Astrocyte (in vitro differentiated cells and primary cell): ENCODE results near the gene SPATA24.

Source experiments
- CTCF ChIP-seq: IDR thresholded peaks from 2 replicates; pipeline ENCODE4 v1.5.1; 2011; ENCODE audit warnings: low read depth, mild to moderate bottlenecking, inconsistent platforms, low read length, moderate library complexity; ENCODE audit not compliant: insufficient read depth
- EZH2 ChIP-seq: IDR thresholded peaks from 2 replicates; pipeline ENCODE4 v1.6.1; 2012; ENCODE audit warnings: mild to moderate bottlenecking, low read length, inconsistent platforms; ENCODE audit not compliant: insufficient read depth

- TF ChIP-seq CTCF: no peak
- no peak for TF ChIP-seq EZH2
Measured at GRCh38 chr5:139396691-139397090, 7.2 kb downstream of the SPATA24 start.
